ENCODE results near the gene BACH2. TPM values are rescaled to one million over a fixed set of nuclear protein-coding genes. Genes with fewer than 3 reads are reported as not detected.

The BACH2 gene
- total and polyA plus RNA-seq, 5 donors = 0.61 to 2.8 (median 1.5) TPM

Small RNAs within 50 kb of the gene (microRNA-seq; reads per million reads assigned to microRNA genes)
- gene MIR4464 = 0 reads per million in 2 donors

Measured in right cardiac atrium (tissue), 5 donors.